Activated naive CD8-positive, alpha-beta T cell (primary cell): ENCODE results near the gene CXCL1.

Experiments
- H3K27ac Mint-ChIP-seq: one replicate; pipeline ENCODE4 v1.8.0; 2021; ENCODE audit warnings: mixed read lengths
- H3K27me3 Mint-ChIP-seq: one replicate; pipeline ENCODE4 v1.8.0; 2021; ENCODE audit warnings: mixed read lengths
- H3K36me3 Mint-ChIP-seq: one replicate; pipeline ENCODE4 v1.8.0; 2021; ENCODE audit warnings: mixed read lengths
- H3K4me1 Mint-ChIP-seq: one replicate; pipeline ENCODE4 v1.8.0; 2021; ENCODE audit warnings: low read depth, mixed read lengths
- H3K4me3 Mint-ChIP-seq: one replicate; pipeline ENCODE4 v1.8.0; 2021; ENCODE audit warnings: mild to moderate bottlenecking, mixed read lengths
- H3K9me3 Mint-ChIP-seq: one replicate; pipeline ENCODE4 v1.8.0; 2021; ENCODE audit warnings: low read depth, mixed read lengths

CXCL1 gene

GRCh38 chr4:73912191-73912590 is 43.0 kb downstream of the CXCL1 start:
- no peak overlapping the region for H3K27ac Mint-ChIP-seq
- H3K27me3 Mint-ChIP-seq: no peaks in the 10 kb centered on the region
- no peaks in the 10 kb centered on the region for H3K4me1 Mint-ChIP-seq
- no peak overlapping the region for H3K4me3 Mint-ChIP-seq
- H3K9me3 Mint-ChIP-seq: no peaks in the 10 kb centered on the region
- H3K36me3 Mint-ChIP-seq: no peaks in the 10 kb centered on the region

- no peak overlapping the region for H3K27ac Mint-ChIP-seq
- no peaks in the 10 kb centered on the region for H3K27me3 Mint-ChIP-seq
- H3K9me3 Mint-ChIP-seq: no peaks in the 10 kb centered on the region
- H3K36me3 Mint-ChIP-seq: no peaks in the 10 kb centered on the region
- no peaks in the 10 kb centered on the region for H3K4me1 Mint-ChIP-seq
- no peak overlapping the region for H3K4me3 Mint-ChIP-seq
Observed at GRCh38 chr4:73914071-73914470, 44.9 kb downstream of the CXCL1 start.

- H3K27ac Mint-ChIP-seq: no peak overlapping the region
Observed at GRCh38 chr4:73916172-73916925, 47.2 kb downstream of the CXCL1 start.

GRCh38 chr4:73917081-73917501 is 47.9 kb downstream of the CXCL1 start:
- Mint-ChIP-seq H3K4me3 (no peak overlapping the region), H3K27me3 (no peaks in the 10 kb centered on the region), H3K36me3 (no peaks in the 10 kb centered on the region), H3K27ac (no peak overlapping the region), H3K4me1 (no peaks in the 10 kb centered on the region), H3K9me3 (no peaks in the 10 kb centered on the region)

More at GRCh38 chr4:73916172-73916925, 47.2 kb downstream of the CXCL1 start:
- H3K4me1 Mint-ChIP-seq: no peaks in the 10 kb centered on the region
- H3K36me3 Mint-ChIP-seq: no peaks in the 10 kb centered on the region
- no peaks in the 10 kb centered on the region for H3K9me3 Mint-ChIP-seq
- H3K27me3 Mint-ChIP-seq: no peaks in the 10 kb centered on the region
- no peak overlapping the region for H3K4me3 Mint-ChIP-seq

- H3K4me1 Mint-ChIP-seq: no peaks in the 10 kb centered on the region
- H3K27ac Mint-ChIP-seq: no peak overlapping the region
- no peaks in the 10 kb centered on the region for H3K27me3 Mint-ChIP-seq
- no peak overlapping the region for H3K4me3 Mint-ChIP-seq
- H3K36me3 Mint-ChIP-seq: no peaks in the 10 kb centered on the region
- no peaks in the 10 kb centered on the region for H3K9me3 Mint-ChIP-seq
Observed at GRCh38 chr4:73918058-73918457, 48.9 kb downstream of the CXCL1 start.

GRCh38 chr4:73919691-73920090 is 50.5 kb downstream of the CXCL1 start:
- H3K4me3 Mint-ChIP-seq: no peak overlapping the region
- no peaks in the 10 kb centered on the region for H3K27me3 Mint-ChIP-seq
- no peak overlapping the region for H3K27ac Mint-ChIP-seq
- H3K36me3 Mint-ChIP-seq: no peaks in the 10 kb centered on the region
- no peaks in the 10 kb centered on the region for H3K9me3 Mint-ChIP-seq
- H3K4me1 Mint-ChIP-seq: no peaks in the 10 kb centered on the region
